ENCODE results near the gene SLC39A8. TPM values are rescaled to one million over a fixed set of nuclear protein-coding genes. Genes with fewer than 3 reads are reported as not detected.

The SLC39A8 gene
- total RNA-seq, 2 donors from 2014 or later = 64.4 to 76.4 TPM

DNA sequence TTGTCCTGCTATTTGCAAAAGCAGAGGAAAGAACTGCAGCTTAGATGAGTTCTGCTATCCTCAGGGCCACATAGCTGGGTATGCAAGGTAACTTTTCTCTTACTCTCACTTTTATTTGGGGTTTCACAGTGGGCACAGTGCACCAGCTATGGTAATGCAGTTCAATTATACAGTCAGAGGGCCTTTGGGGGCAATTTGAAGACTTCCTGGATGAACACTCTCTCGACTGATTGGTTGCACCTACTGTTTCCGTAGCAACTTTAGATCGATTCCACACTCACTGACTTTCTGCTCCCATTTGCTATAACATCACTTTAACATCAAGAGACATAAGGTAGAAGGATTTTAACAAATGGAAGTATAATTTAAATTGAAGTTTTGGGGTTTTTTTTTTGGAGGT lies 128.6 kb downstream of the SLC39A8 start:
- Mint-ChIP-seq H3K36me3 (ENCODE audit: low read depth) (no peaks in the 10 kb centered on the region), H3K9me3 (peaks cover 5% of the 10 kb centered on the region), H3K4me3 (no peak overlapping the region), H3K27ac (no peak overlapping the region), H3K4me1 (peaks cover 4% of the 10 kb centered on the region), H3K27me3 (ENCODE audit: insufficient read depth) (no peaks in the 10 kb centered on the region)
- Histone ChIP-seq H3K4me1 (ENCODE audit: control insufficient read depth, insufficient read depth, low read length) (no peaks in the 10 kb centered on the region), H3K4me3 (ENCODE audit: low read length) (no peak overlapping the region), H3K36me3 (ENCODE audit: control insufficient read depth, insufficient read depth, low read length) (no peaks in the 10 kb centered on the region), H3K27me3 (ENCODE audit: control insufficient read depth, insufficient read depth, low read length, poor library complexity, severe bottlenecking) (no peaks in the 10 kb centered on the region), H3K9ac (ENCODE audit: extremely low read depth, low read length, poor library complexity, severe bottlenecking) (no peak overlapping the region), H3K27ac (ENCODE audit: low read depth, low read length) (no peak overlapping the region), H3K9me3 (ENCODE audit: control insufficient read depth, low read length) (no peaks in the 10 kb centered on the region)
- 72 to 100% methylated on average over 1 to 3 of the region's 3 CpGs for WGBS, 2 experiments (ENCODE audit: insufficient coverage in 1 of 2, insufficient read length in 1 of 2)
- DNase-seq = no peak
- TF ChIP-seq, protein P1, sequence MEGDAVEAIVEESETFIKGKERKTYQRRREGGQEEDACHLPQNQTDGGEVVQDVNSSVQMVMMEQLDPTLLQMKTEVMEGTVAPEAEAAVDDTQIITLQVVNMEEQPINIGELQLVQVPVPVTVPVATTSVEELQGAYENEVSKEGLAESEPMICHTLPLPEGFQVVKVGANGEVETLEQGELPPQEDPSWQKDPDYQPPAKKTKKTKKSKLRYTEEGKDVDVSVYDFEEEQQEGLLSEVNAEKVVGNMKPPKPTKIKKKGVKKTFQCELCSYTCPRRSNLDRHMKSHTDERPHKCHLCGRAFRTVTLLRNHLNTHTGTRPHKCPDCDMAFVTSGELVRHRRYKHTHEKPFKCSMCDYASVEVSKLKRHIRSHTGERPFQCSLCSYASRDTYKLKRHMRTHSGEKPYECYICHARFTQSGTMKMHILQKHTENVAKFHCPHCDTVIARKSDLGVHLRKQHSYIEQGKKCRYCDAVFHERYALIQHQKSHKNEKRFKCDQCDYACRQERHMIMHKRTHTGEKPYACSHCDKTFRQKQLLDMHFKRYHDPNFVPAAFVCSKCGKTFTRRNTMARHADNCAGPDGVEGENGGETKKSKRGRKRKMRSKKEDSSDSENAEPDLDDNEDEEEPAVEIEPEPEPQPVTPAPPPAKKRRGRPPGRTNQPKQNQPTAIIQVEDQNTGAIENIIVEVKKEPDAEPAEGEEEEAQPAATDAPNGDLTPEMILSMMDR (conservative IDR thresholded peaks at IDR 0.05) = no peak

DNA sequence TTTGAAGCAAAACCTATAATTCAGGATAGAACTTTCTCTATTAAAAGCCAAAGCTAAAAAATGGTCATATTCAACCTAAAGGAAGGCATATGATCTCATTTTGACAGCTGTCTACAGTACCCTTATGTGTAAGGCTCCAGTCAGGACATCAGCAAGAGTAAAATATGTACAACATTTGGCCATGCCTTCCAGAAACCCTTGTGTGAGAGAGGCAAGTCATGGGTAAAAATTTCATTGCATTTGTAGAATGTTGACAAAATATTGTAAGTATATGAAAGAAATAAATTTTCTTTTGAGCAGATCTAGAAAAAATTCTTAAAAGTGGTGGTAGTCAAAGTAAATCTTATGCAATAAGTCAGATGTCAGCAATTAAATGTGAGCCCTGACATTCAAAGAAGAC lies 132.3 kb downstream of the SLC39A8 start:
- Mint-ChIP-seq H3K27me3 (ENCODE audit: insufficient read depth) (no peaks in the 10 kb centered on the region), H3K4me1 (peaks cover 2% of the 10 kb centered on the region), H3K9me3 (peaks cover 15% of the 10 kb centered on the region), H3K4me3 (no peak overlapping the region), H3K27ac (no peak overlapping the region), H3K36me3 (ENCODE audit: low read depth) (peaks cover 5% of the 10 kb centered on the region)
- no peaks in the 10 kb centered on the region for H3K27me3 ChIP-seq (ENCODE audit: control insufficient read depth, insufficient read depth, low read length, poor library complexity, severe bottlenecking)
- H3K4me1 ChIP-seq (ENCODE audit: control insufficient read depth, insufficient read depth, low read length) = no peaks in the 10 kb centered on the region
- no peak overlapping the region for H3K4me3 ChIP-seq (ENCODE audit: low read length)
- no peak overlapping the region for H3K9ac ChIP-seq (ENCODE audit: extremely low read depth, low read length, poor library complexity, severe bottlenecking)
- TF ChIP-seq, protein P1 (conservative IDR thresholded peaks at IDR 0.05) = no peak
- no peak for DNase-seq
- no peak overlapping the region for H3K27ac ChIP-seq (ENCODE audit: low read depth, low read length)
- no peaks in the 10 kb centered on the region for H3K36me3 ChIP-seq (ENCODE audit: control insufficient read depth, insufficient read depth, low read length)
- H3K9me3 ChIP-seq (ENCODE audit: control insufficient read depth, low read length) = no peaks in the 10 kb centered on the region

Other genes starting within 250 kb of the SLC39A8 start
- 1 to 10 TPM; 4.4 to 5.6 TPM for gene NFKB1, start 155.9 kb upstream of the SLC39A8 start, total RNA-seq